HG03097 (cell line): ENCODE data around the gene GYS2.
"Not testable (repeated sequence)": the region's sequence is repeated elsewhere in the genome, so short reads cannot be mapped to it uniquely, and the experiment has no call there.

Source experiments
- ATAC-seq: cut with Tn5 transposase; IDR thresholded peaks from one replicate; pipeline ENCODE4 v1.9.1; 2021; ENCODE audit not compliant: unreplicated experiment, low FRiP score

GYS2 gene

GRCh38 chr12:21606175-21606574, 1.5 kb upstream of the GYS2 start:
- ATAC-seq, result no peak

DNA sequence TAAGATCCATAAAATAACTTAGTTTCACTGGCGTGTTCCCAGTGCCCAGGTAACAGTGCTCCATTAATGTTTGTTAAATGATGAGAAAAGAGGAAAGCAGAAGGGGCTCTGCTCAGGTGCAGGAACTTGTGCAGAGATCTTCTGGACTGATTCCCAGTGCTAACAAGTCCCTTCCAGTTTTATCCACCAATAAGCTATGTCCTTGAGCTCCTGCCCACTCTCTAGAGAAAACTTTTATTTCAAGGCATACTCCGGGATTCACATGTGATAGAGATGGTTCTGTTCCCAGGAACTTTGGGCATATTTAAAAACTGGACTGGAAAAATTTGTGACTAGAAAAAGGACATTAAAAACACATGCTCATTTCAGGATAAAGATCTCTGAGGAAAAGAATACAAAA, 1.9 kb downstream of the GYS2 start:
- ATAC-seq, result no peak

DNA sequence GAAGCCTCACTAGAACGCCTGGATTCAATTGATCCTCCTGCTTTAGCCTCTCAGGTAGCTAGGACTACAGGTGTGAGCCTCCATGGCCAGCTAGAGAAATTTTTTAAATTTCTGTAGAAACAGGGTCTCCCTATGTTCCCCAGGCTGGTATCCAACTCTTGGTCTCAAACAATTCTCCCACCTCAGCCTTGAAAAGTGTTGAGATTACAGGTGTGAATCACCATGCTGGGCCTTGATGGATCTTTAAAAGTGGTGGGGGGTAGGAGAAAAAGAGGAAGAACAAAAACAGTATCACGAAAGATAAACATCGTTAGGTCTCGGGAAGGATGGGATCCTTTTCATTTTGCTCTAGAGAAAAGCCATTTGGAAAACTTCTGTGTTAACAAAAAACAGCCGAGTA, 4.5 kb downstream of the GYS2 start:
- no peak for ATAC-seq

- ATAC-seq, result no peak
These were observed 5.3 kb downstream of the GYS2 start for GRCh38 chr12:21599143-21599999.

- no peak for ATAC-seq
These were observed 6.0 kb downstream of the GYS2 start for GRCh38 chr12:21598651-21599050.

DNA sequence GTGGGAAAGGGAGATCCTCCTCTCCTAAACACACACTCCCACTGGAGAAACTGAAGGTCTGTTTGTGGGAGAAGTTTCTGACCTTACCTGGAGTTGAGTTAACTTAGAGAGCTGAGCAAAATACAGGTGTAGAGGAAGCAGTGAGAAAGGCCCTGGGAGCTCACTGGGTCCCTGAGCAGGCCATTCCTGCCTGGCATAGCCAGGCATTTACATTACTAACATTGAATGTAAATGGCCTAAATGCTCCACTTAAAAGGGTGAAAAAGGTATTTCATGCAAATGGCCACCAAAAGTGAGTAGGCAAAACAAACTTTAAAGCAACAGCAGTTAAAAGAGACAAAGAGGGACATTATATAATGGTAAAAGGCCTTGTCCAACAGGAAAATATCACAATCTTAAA, 9.3 kb downstream of the GYS2 start:
- ATAC-seq, result not testable (repeated sequence)

GRCh38 chr12:21585485-21585884, 19.2 kb downstream of the GYS2 start:
- ATAC-seq, result no peak

DNA sequence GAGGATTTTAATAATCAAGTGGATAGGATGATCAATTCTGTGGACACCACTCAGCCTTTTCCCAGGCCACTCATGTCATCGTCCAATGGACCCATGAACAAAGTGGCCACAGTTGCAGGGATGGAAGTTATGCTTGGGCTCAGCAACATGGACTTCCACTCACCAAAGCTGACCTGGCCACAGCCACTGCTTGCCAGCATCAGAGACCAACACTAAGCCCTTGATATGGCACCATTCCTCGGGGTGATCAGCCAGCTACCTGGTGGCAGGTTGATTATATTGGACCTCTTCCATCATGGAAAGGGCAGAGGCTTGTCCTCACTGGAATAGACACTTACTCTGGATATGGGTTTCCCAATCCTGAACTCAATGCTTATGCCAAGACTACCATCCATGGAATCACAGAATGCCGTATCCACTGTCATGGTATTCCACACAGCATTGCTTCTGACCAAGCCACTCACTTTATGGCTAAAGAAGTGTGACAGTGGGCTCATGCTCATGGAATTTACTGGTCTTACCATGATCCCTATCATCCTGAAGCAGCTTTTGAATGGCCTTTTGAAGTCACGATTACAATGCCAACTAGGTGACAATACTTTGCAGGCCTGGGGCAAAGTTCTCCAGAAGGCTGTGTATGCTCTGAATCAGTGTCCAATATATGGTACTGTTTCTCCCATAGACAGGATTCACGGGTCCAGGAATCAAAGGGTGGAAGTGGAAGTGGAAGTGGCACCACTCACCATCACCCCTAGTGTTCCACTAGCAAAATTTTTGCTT, 20.1 kb downstream of the GYS2 start:
- not testable (repeated sequence) for ATAC-seq

DNA sequence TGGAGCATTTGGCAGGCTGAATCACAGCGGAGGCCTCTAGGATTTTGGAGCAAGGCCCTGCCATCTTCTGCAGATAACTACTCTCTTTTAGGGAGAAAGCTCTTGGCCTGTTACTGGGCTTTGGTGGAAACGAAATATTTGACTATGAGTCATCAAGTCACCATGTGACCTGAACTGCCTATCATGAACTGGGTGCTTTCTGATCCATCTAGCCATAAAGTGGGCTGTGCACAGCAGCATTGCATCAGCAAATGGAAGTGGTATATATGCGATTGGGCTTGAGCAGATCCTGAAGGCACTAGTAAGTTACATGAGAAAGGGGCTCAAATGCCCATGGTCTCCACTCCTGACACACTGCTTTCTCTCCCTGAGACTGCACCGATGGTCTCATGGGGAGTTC, 21.1 kb downstream of the GYS2 start:
- no peak for ATAC-seq

DNA sequence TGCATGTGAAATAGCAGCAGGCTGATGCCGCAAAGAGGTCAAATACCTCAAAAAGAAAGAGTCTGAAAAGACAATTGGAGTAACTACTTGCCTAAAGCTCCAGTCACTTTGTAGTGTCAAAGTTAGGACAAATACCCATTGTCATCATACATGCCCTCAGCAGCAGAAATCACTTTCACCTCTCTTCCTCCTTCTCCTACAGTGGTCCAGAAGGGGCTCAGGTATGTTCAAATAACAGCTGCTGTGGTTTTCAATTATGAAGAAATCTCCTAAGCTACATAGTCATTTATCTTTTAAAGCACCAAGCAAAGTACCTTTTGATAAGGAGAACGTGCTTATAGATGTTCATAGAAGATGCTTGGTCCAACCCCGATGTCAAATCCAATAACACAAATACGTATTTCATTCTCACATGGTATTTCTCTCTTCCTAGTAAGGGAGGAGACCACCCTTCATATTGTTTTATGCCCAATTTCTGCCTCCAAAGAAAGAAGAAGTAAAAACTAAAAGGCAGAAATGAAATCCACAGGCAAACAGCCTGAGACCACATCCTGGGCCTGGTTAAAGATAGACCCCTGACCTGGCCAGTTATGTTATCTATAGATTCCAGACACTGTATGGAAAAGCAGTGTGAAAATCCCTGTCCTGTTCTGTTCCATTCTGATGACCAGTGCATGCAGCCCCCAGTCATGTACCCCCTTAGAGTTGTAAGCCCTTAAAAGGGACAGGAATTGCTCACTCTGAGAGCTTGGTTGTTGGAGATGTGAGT, 23.7 kb downstream of the GYS2 start:
- ATAC-seq, result no peak

DNA sequence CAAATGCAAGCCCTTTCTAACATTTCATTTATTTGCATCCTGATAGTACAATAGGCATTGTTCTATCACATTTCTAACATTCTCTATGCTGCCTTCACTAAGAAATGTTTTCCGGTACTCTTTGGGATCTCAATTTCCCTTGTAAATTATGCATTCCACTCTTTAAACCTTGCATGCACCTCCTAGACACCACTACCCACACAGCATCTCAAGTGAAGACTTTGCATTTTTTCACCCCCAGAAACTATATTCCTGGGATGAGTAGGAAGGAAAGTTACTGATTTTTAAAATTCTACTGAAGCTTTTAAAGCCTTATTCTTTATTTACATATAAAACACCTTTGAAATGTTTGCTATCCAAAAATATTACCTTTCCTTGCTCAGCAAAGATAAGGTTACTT, 27.1 kb downstream of the GYS2 start:
- ATAC-seq, result no peak

DNA sequence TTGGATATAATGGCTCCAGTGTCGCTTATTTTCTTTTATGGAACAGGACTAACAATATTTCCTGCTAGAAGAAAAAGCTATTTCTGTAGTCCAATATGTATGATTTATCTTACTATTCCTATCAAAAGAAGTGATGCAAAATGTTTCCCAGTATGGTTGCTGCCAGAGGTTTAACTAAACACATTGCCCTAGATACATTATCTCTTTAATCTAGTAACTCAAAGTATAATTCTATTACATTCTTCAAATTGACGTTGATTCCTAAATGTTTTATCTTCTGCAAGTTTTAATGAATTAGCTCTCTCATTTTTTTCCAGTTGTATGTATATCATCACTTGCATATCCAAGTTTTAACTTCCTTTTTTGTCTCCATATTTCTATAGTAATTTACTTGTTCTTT, 28.2 kb downstream of the GYS2 start:
- no peak for ATAC-seq

DNA sequence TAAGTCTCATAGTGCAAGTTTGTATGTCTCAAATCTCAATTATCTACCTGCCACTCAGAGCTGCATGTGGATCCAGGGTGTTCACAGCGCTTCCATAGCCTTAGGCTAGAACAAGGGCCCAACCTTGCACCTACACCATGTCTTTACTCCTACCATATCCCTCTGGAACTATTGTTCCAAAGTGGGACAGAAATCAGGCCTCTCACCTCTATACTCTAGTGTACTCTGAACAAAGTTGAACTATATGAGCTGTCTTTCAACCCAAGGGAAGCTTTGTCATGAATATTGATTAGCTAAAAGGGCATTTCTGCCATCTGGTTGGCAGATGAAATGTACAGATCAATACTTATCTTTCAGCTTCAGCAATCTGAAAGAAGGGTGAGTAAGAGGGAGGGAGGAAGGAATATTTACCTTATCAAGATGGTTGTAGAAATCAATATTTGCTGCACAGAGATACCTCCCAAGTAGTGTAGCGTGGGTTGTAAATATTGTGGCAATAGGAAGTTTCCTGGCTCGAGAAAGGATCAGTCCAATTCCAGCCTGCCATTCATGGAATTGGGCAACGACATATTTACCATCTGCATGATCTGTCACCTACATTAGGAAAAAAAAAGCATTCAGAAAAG, 30.8 kb downstream of the GYS2 start:
- ATAC-seq, result no peak

- ATAC-seq, result no peak
These were observed 33.6 kb downstream of the GYS2 start for GRCh38 chr12:21571046-21571445.

DNA sequence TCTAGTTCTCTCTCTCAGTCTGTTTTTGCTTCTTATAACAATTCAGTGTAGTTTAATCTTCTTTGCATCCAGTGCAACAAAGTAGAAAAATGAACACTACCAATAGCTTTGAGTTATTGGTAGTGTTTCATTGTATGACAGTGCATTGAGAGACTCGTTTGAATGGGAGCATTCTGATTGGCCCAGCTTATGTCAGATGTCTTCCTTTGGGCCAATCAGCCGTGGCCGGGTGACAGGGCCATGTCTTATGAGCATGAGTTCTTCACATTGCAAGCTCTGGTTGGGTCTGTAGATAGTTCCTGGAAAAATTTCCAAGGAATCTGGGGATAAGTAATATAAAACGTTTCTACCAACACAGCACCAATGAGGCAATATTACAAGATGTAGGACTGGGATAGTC, 36.5 kb downstream of the GYS2 start:
- no peak for ATAC-seq

DNA sequence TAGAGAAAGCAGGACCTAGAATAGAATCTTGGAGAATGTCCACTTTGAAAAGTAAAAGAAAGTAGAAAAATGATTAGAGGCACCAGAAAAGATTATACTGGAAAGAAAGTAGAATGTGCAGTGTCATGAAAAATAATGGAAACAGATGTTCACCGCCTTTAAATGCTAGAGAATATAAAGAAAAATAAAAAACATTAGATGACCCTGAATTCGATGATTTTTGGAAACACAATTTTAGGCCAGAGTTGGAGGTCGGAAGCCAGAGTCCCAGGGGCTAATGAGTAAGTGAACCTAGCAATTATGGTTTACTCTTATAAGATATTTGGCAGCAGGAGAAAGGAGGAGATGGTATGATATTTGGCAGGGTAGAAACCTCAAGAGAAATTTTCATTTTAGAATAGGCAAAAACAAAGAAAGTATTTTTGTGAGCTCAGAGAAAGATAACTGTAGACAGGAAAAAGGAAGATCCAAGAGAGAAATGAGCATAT, 37.7 kb downstream of the GYS2 start:
- no peak for ATAC-seq

GRCh38 chr12:21566223-21566906, 38.3 kb downstream of the GYS2 start:
- ATAC-seq, result no peak

GRCh38 chr12:21562859-21563258, 41.8 kb downstream of the GYS2 start:
- ATAC-seq, result no peak

- ATAC-seq, result no peak
These were observed 43.5 kb downstream of the GYS2 start for GRCh38 chr12:21561158-21561557.
